SH-SY5Y (cell line): Measurements from ENCODE around the gene SLC12A7.

Source experiments
- GATA2 ChIP-seq: IDR thresholded peaks from 2 replicates; pipeline ENCODE4 v1.6.1; 2011; ENCODE audit warnings: mild to moderate bottlenecking, low read depth, low read length
- GATA3 ChIP-seq: IDR thresholded peaks from 2 replicates; pipeline ENCODE4 v1.6.1; 2011; ENCODE audit warnings: low read depth, mild to moderate bottlenecking, low read length, moderate library complexity

DNA sequence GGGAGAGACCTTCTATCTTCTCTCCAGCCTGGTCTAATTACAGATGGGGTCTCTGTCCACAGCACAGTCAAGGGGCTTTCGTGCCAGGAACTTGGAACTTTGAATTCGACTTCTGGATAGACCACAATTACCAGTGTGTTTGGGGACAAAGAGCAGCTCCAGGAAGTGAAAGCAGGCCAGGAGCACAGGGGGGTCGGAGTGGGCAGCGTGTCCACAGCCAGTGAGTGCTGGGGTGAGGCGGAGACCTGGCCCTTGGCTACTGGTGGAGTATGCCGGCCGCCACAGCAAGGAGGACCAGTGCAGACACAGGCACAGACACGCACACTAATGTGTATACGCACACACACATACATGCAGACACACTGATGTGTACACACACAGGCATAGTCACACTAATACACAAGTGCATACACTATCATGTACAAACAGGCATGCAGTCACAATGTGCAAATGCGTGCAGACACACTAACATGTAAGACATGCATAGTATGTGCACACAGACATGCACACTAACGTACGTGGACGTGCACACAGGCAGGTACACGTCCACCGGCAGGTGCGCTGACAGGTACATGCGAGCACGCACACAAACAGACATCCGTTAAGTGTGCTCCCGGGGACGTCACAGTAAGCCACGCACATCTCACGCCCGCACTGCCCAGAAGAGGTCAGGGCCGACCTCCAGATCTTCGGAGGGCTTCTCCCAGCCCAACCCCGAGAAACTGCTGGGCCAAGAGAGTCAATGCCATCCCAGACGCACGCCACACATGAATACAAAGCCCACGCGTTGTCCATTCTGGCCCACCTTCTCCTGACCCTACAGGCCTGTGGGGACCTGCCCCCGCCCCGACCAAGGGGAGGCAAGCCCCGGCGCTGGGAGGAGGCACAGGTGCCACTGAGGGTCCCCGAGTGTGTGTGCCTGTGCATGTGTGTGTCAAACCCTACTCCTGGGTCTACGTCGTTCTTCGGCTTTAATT lies 56.8 kb downstream of the SLC12A7 start:
- TF ChIP-seq GATA2 (no peak), GATA3 (no peak)
